ENCODE data around the gene NTHL1. TPM values are rescaled to one million over a fixed set of nuclear protein-coding genes. Genes with fewer than 3 reads are reported as not detected.

The NTHL1 gene
- total RNA-seq, 1 experiment from 2014 or later = 77.4 TPM

- no peak for DNase-seq (ENCODE audit: low spot score)
These were observed 38.4 kb downstream of the NTHL1 start for GRCh38 chr16:2009164-2009711.

GRCh38 chr16:2008631-2009163 lies 38.9 kb downstream of the NTHL1 start:
- DNase-seq (ENCODE audit: low spot score) = no peak

- peak; percentile 77 for DNase-seq (ENCODE audit: low spot score)
These were observed 39.6 kb downstream of the NTHL1 start for GRCh38 chr16:2008009-2008526.

- DNase-seq (ENCODE audit: low spot score) = no peak
These were observed 40.4 kb downstream of the NTHL1 start for GRCh38 chr16:2007081-2007836.

- no peak for DNase-seq (ENCODE audit: low spot score)
These were observed 41.3 kb downstream of the NTHL1 start for GRCh38 chr16:2006317-2006716.

- DNase-seq (ENCODE audit: low spot score) = no peak
These were observed 42.0 kb downstream of the NTHL1 start for GRCh38 chr16:2005646-2006045.

GRCh38 chr16:2004795-2005517 lies 42.7 kb downstream of the NTHL1 start:
- DNase-seq (ENCODE audit: low spot score) = no peak

GRCh38 chr16:2003827-2004641 lies 43.6 kb downstream of the NTHL1 start:
- DNase-seq (ENCODE audit: low spot score) = peak; percentile 86

- DNase-seq (ENCODE audit: low spot score) = no peak
These were observed 44.3 kb downstream of the NTHL1 start for GRCh38 chr16:2003231-2003826.

- no peak for DNase-seq (ENCODE audit: low spot score)
These were observed 45.0 kb downstream of the NTHL1 start for GRCh38 chr16:2002406-2003230.

GRCh38 chr16:2001456-2002355 lies 45.9 kb downstream of the NTHL1 start:
- DNase-seq (ENCODE audit: low spot score) = no peak

- DNase-seq (ENCODE audit: low spot score) = no peak
These were observed 46.6 kb downstream of the NTHL1 start for GRCh38 chr16:2001035-2001434.

GRCh38 chr16:1999866-2000514 lies 47.6 kb downstream of the NTHL1 start:
- DNase-seq (ENCODE audit: low spot score) = no peak

GRCh38 chr16:1998852-1999801 lies 48.5 kb downstream of the NTHL1 start:
- DNase-seq (ENCODE audit: low spot score) = no peak

- no peak for DNase-seq (ENCODE audit: low spot score)
These were observed 49.2 kb downstream of the NTHL1 start for GRCh38 chr16:1998360-1998835.

- no peak for DNase-seq (ENCODE audit: low spot score)
These were observed 49.9 kb downstream of the NTHL1 start for GRCh38 chr16:1997494-1998359.

Data from A172 (cell line).